Astrocyte of the spinal cord (primary cell): Measurements from ENCODE around the gene SENP1.

ENCODE experiments used
- DNase-seq: peaks from one replicate; pipeline ENCODE4 v3.0.0; 2011; ENCODE audit warnings: low read depth, low spot score
- H3K4me3 ChIP-seq: 2 replicates; pipeline ENCODE4 v1.5.1; 2011; ENCODE audit warnings: low read depth, mild to moderate bottlenecking, low read length, moderate library complexity
- CTCF ChIP-seq: IDR thresholded peaks from 2 replicates; pipeline ENCODE4 v1.5.1; 2012; ENCODE audit warnings: low read depth, mild to moderate bottlenecking, low read length, inconsistent platforms
- in situ Hi-C: cut with HindIII; loops from 2 replicates; pipeline ENCODE4 v1.10.0; 2017; ENCODE audit warnings: low sequenced_read_pairs

The SENP1 gene

GRCh38 chr12:48001505-48002413, 104.1 kb downstream of the SENP1 start:
- in situ Hi-C loops: no loop called here
- DNase-seq: peak; percentile 29
- no peak for TF ChIP-seq CTCF
- H3K4me3 ChIP-seq: peak overlapping the region; percentile 44

GRCh38 chr12:48000878-48001504, 104.9 kb downstream of the SENP1 start:
- DNase-seq: peak; percentile 58
- peak overlapping the region; percentile 44 for H3K4me3 ChIP-seq
- TF ChIP-seq CTCF: no peak
- in situ Hi-C loops: no loop called here

GRCh38 chr12:47999816-48000215, 106.1 kb downstream of the SENP1 start:
- DNase-seq: no peak
- TF ChIP-seq CTCF: no peak
- no peak overlapping the region for H3K4me3 ChIP-seq
- in situ Hi-C loops: no loop called here

- no peak overlapping the region for H3K4me3 ChIP-seq
- TF ChIP-seq CTCF: no peak
- DNase-seq: no peak
- in situ Hi-C loops: no loop called here
Measured at GRCh38 chr12:47997321-47997720, 108.6 kb downstream of the SENP1 start.

GRCh38 chr12:47995981-47996401, 109.9 kb downstream of the SENP1 start:
- in situ Hi-C loops: no loop called here
- TF ChIP-seq CTCF: no peak
- H3K4me3 ChIP-seq: no peak overlapping the region
- peak; percentile 70 for DNase-seq

GRCh38 chr12:47993491-47993890, 112.4 kb downstream of the SENP1 start:
- no peak for DNase-seq
- no peak for TF ChIP-seq CTCF
- in situ Hi-C loops: no loop called here
- H3K4me3 ChIP-seq: no peak overlapping the region
